Panc1 (cell line): Measurements from ENCODE around the gene DGCR8. TPM values are rescaled to one million over a fixed set of nuclear protein-coding genes. Genes with fewer than 3 reads are reported as not detected.

ENCODE experiments used
- ATAC-seq: fragments of 200-7000 bp; cut with Tn5 transposase; 2 replicates; pipeline ENCODE4 v1.9.1; 2020; ENCODE audit warnings: mild to moderate bottlenecking, moderate library complexity
- BruUV-seq: library from RNA; stranded (reverse); fragments of 400-500 nt; replicated peaks from 2 replicates; lab custom pipeline; 2021; lab: Mats Ljungman, UMichigan
- CTCF ChIA-PET: fragments of 300-600 bp; sonication (Branson Sonifier 250); formaldehyde crosslinking; loops from one replicate; lab custom pipeline; 2022; ENCODE audit warnings: antibody characterized with exemption; lab: Charles Lee
- POLR2A ChIA-PET: fragments of 300-600 bp; sonication (Branson Sonifier 250); formaldehyde crosslinking; loops from one replicate; lab custom pipeline; 2022; ENCODE audit warnings: antibody characterized with exemption; lab: Charles Lee
- DNase-seq: peaks from one replicate; pipeline ENCODE4 v3.0.0-alpha.2; 2010; ENCODE audit warnings: low read depth, low spot score
- H3K27ac ChIP-seq: 2 replicates; pipeline ENCODE4 v1.5.1; 2011; ENCODE audit warnings: mild to moderate bottlenecking, low read length, inconsistent platforms
- H3K27me3 ChIP-seq: fragments of 200-500 bp; sonication (Bioruptor generic); 2 replicates; pipeline ENCODE4 v1.6.0; 2014; ENCODE audit warnings: low read length, inconsistent platforms; ENCODE audit not compliant: control insufficient read depth, insufficient read depth
- H3K36me3 ChIP-seq: fragments of 200-500 bp; sonication (Bioruptor generic); 2 replicates; pipeline ENCODE4 v1.5.1; 2014; ENCODE audit warnings: inconsistent platforms, mild to moderate bottlenecking, low read length, moderate library complexity; ENCODE audit not compliant: control insufficient read depth, insufficient read depth
- H3K4me1 ChIP-seq: 2 replicates; pipeline ENCODE4 v1.5.1; 2011; ENCODE audit warnings: inconsistent platforms, mild to moderate bottlenecking, low read length, moderate library complexity; ENCODE audit not compliant: control insufficient read depth, insufficient read depth
- H3K4me3 ChIP-seq, 2 experiments: 2 replicates each; pipeline ENCODE4 v1.5.1; 2011 to 2012; ENCODE audit warnings: low read depth in 2 of 2, low read length in 2 of 2, mild to moderate bottlenecking in 2 of 2, inconsistent platforms in 1 of 2, moderate library complexity in 1 of 2
- H3K9me3 ChIP-seq: fragments of 200-500 bp; sonication (Bioruptor generic); 2 replicates; pipeline ENCODE4 v1.5.1; 2014; ENCODE audit warnings: low read depth, mild to moderate bottlenecking, inconsistent platforms, low read length, moderate library complexity; ENCODE audit not compliant: control insufficient read depth, insufficient read depth
- POLR2AphosphoS5 ChIP-seq: IDR thresholded peaks from 2 replicates; pipeline ENCODE4 v1.6.1; 2012; ENCODE audit warnings: mild to moderate bottlenecking, low read depth, low read length, moderate library complexity
- SIN3A ChIP-seq: IDR thresholded peaks from 2 replicates; pipeline ENCODE4 v1.6.1; 2012; ENCODE audit warnings: low read depth, mild to moderate bottlenecking, low read length, moderate library complexity, borderline replicate concordance; ENCODE audit not compliant: insufficient read depth
- TCF7L2 ChIP-seq: IDR thresholded peaks from 2 replicates; pipeline ENCODE4 v1.6.1; 2011; ENCODE audit warnings: mild to moderate bottlenecking, low read depth, low read length, inconsistent platforms
- in situ Hi-C: cut with HindIII; loops from 2 replicates; pipeline ENCODE4 v1.10.0; 2016; ENCODE audit warnings: low sequenced_read_pairs, low pct_unique_long_range_greater_than_20kb
- intact Hi-C: fragments of 100-400 bp; cut with micrococcal nuclease; formaldehyde crosslinking; loops from one replicate; pipeline ENCODE4 v1.10.0; 2022; ENCODE audit not compliant: unreplicated experiment
- total RNA-seq: library from RNA; stranded (reverse); gene quantifications from one replicate; pipeline ENCODE4 v1.2.1, GENCODE V29; 2021; ENCODE audit not compliant: unreplicated experiment
- TF ChIP-seq, protein P1 (sequence below), 2 experiments: IDR thresholded peaks; 2 replicates each; pipeline ENCODE4 v1.6.1; 2011 to 2012; ENCODE audit warnings: low read depth in 2 of 2, control low read depth in 1 of 2, low read length in 1 of 2, mild to moderate bottlenecking in 1 of 2, moderate library complexity in 1 of 2; ENCODE audit not compliant: insufficient read depth in 1 of 2
- TF ChIP-seq, protein P2 (sequence below): fragments of 450-650 bp; IDR thresholded peaks from 2 replicates; pipeline ENCODE4 v1.5.1; 2017; ENCODE audit warnings: mild to moderate bottlenecking

Gene DGCR8
- total RNA-seq, 1 experiment from 2014 or later: 35.0 TPM

DNA sequence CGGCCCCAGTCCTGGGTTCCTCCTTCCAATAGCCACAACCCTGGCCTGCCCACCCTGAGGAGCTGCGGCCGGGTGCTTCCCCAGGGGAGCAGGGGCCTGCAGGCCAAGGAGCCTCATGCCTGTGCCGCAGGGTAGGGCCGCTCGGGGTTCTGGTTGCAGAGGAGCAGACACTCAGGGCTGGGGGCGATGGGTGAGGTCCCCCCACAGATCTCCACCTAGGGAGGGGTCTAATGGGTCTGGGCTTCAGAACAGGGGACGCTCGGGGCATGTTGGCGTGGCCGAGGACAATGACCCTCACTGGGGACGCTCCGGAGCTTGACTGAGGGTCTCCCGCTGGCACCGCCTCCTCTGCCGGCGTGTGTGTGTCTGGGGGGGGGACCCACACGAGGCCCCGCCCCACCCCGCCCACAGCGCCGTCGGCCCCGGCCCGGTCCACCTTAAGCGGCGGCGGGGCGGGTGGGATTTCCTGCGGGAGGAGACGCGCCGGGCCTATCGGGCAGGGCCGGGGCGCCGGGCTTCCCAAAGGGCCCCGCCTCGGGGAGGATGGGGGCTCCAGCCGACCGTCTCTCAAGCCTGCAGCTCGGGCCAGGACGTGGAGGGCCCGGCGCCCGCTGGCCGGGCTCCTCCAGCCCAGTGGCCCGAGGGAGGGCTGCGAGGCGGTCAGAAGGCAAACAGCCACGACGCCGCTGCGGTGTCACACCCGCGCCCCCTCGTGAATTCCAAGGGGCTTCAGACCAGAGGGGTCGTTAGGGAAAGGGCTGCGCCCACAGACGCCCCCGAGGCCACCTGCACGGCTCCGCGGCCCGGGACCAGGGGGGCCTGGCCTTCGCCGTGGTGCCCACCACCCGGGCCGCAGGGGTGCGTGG, 50.9 kb downstream of the DGCR8 start:
- peak overlapping the region; percentile 62 to 63 for H3K4me3 ChIP-seq
- peaks cover 2% of the 10 kb centered on the region; the same call in 1 of the 2 replicates for H3K36me3 ChIP-seq
- no peaks in the 10 kb centered on the region for H3K27me3 ChIP-seq
- ATAC-seq (peak; percentile 87), DNase-seq (no peak)
- CTCF ChIA-PET: no interaction called here
- TF ChIP-seq SIN3A: no peak
- H3K9me3 ChIP-seq: no peaks in the 10 kb centered on the region
- peak overlapping the region; percentile 63; the same call in 1 of the 2 replicates for H3K27ac ChIP-seq
- BruUV-seq: no TSS peak
- POLR2A ChIA-PET: no interaction called here
- H3K4me1 ChIP-seq: no peaks in the 10 kb centered on the region; the same call in 1 of the 2 replicates
- intact Hi-C loops (no loop called here), in situ Hi-C loops (no loop called here)

DNA sequence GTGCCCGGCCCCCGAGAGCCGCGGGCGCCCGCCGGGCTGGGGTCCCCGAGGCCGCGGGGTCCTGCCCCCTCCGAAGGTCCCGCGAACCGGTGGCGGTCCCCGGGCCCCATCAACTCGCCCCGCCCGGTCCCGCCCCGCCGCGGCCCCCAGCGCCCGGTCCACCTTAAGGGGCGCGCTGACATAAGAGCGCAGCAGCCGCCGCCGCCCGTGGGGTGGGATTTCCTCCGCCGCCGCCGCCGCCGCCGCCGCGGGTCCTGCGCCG, 51.5 kb downstream of the DGCR8 start, which contains the start of gene ZDHHC8:
Gene ZDHHC8 (plus strand): TSS at position 208 of the 262 bp plus-strand sequence. CDS start 144 bp downstream, outside the sequence.
- H3K27ac ChIP-seq: peak within 1 kb of the TSS; percentile 63; the same call in 1 of the 2 replicates
- H3K9me3 ChIP-seq: no peaks in the 10 kb centered on the region
- ChIA-PET POLR2A (no interaction called here), CTCF (no interaction called here)
- TF ChIP-seq TCF7L2 (no peak), POLR2AphosphoS5 (no peak), SIN3A (no peak)
- TF ChIP-seq, protein P1, sequence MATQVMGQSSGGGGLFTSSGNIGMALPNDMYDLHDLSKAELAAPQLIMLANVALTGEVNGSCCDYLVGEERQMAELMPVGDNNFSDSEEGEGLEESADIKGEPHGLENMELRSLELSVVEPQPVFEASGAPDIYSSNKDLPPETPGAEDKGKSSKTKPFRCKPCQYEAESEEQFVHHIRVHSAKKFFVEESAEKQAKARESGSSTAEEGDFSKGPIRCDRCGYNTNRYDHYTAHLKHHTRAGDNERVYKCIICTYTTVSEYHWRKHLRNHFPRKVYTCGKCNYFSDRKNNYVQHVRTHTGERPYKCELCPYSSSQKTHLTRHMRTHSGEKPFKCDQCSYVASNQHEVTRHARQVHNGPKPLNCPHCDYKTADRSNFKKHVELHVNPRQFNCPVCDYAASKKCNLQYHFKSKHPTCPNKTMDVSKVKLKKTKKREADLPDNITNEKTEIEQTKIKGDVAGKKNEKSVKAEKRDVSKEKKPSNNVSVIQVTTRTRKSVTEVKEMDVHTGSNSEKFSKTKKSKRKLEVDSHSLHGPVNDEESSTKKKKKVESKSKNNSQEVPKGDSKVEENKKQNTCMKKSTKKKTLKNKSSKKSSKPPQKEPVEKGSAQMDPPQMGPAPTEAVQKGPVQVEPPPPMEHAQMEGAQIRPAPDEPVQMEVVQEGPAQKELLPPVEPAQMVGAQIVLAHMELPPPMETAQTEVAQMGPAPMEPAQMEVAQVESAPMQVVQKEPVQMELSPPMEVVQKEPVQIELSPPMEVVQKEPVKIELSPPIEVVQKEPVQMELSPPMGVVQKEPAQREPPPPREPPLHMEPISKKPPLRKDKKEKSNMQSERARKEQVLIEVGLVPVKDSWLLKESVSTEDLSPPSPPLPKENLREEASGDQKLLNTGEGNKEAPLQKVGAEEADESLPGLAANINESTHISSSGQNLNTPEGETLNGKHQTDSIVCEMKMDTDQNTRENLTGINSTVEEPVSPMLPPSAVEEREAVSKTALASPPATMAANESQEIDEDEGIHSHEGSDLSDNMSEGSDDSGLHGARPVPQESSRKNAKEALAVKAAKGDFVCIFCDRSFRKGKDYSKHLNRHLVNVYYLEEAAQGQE (IDR thresholded peaks at IDR 0.05; ENCODE audit: insufficient read depth in 1 of 2, low read depth in 2 of 2, low read length in 1 of 2): no peak
- TF ChIP-seq, protein P2, sequence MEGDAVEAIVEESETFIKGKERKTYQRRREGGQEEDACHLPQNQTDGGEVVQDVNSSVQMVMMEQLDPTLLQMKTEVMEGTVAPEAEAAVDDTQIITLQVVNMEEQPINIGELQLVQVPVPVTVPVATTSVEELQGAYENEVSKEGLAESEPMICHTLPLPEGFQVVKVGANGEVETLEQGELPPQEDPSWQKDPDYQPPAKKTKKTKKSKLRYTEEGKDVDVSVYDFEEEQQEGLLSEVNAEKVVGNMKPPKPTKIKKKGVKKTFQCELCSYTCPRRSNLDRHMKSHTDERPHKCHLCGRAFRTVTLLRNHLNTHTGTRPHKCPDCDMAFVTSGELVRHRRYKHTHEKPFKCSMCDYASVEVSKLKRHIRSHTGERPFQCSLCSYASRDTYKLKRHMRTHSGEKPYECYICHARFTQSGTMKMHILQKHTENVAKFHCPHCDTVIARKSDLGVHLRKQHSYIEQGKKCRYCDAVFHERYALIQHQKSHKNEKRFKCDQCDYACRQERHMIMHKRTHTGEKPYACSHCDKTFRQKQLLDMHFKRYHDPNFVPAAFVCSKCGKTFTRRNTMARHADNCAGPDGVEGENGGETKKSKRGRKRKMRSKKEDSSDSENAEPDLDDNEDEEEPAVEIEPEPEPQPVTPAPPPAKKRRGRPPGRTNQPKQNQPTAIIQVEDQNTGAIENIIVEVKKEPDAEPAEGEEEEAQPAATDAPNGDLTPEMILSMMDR: no peak
- peak within 1 kb of the TSS; percentile 62 to 63 for H3K4me3 ChIP-seq
- no peaks in the 10 kb centered on the region for H3K27me3 ChIP-seq
- H3K36me3 ChIP-seq: peaks cover 2% of the 10 kb centered on the region; the same call in 1 of the 2 replicates
- DNase-seq (no peak), ATAC-seq (peak; percentile 79)
- no peaks in the 10 kb centered on the region; the same call in 1 of the 2 replicates for H3K4me1 ChIP-seq
- in situ Hi-C loops: no loop called here
- BruUV-seq: no TSS peak
- intact Hi-C loops: no loop called here
